Gastroesophageal sphincter (tissue), 3 donors: ENCODE data around the gene ZC3H18.

ENCODE experiments used
- CTCF ChIP-seq, 4 experiments: fragments of 200-600 bp in 2 of 4; fragments of 450-650 bp in 2 of 4; sonication (generic) in 1 of 4; IDR thresholded peaks; one replicate each; pipeline ENCODE4 v1.5.1; 2017 to 2019; ENCODE audit warnings: antibody characterized with exemption in 4 of 4, mild to moderate bottlenecking in 2 of 4, moderate library complexity in 2 of 4
- EP300 ChIP-seq: sonication (generic); formaldehyde crosslinking; IDR thresholded peaks from one replicate; pipeline ENCODE4 v1.6.1; 2017; ENCODE audit warnings: antibody characterized with exemption, mild to moderate bottlenecking
- POLR2A ChIP-seq, 2 donors: fragments of 450-650 bp; IDR thresholded peaks; one replicate each; pipeline ENCODE4 v1.6.1; 2017; ENCODE audit warnings: antibody characterized with exemption in 2 of 2, mild to moderate bottlenecking in 2 of 2, moderate library complexity in 1 of 2
- POLR2AphosphoS5 ChIP-seq: sonication (generic); formaldehyde crosslinking; IDR thresholded peaks from one replicate; pipeline ENCODE4 v1.6.1; 2017; ENCODE audit warnings: antibody characterized with exemption

DNA sequence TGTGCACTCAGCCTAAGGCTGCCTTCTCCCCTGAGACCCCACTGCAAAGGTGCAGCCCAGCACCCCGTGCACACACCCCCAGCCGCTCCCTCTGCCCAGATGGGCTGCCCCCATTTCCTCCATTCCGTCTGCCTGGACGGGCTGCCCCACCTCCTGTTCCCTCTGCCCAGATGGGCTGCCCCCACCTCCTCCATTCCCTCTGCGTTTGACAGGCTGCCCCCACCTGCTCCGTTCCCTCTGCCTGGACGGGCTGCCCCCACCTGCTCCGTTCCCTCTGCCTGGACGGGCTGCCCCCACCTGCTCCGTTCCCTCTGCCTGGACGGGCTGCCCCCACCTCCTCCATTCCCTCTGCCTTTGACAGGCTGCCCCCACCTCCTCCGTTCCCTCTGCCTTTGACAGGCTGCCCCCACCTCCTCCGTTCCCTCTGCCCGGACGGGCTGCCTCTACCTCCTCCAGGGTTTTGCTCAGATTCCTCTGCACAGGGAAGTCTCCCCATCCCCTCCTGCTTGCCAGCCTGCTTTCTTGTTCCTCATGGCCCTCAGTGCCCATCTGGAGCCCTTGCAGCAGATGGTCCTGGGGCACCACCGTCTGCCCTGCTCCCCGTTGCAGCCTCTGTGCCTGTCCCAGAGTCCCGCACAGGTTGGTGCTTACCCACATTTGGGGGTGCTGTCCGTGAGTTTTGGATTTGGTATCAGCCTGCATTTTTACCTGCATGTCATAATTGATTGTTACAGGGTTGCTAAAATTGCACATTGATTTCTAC, 44.8 kb downstream of the ZC3H18 start:
- TF ChIP-seq CTCF (IDR thresholded peaks at IDR 0.05) (no peak), POLR2A (IDR thresholded peaks at IDR 0.05) (no peak), EP300 (no peak), POLR2AphosphoS5 (no peak)
